GM19397 (cell line): ENCODE data around the gene PCIF1.

Experiments
- ATAC-seq: cut with Tn5 transposase; IDR thresholded peaks from one replicate; pipeline ENCODE4 v1.9.1; 2021; ENCODE audit warnings: mild to moderate bottlenecking, moderate library complexity; ENCODE audit not compliant: unreplicated experiment

PCIF1 gene

GRCh38 chr20:45904583-45905504 is 29.6 kb upstream of the PCIF1 start:
- no peak for ATAC-seq

GRCh38 chr20:45905505-45906079 is 28.9 kb upstream of the PCIF1 start:
- no peak for ATAC-seq

GRCh38 chr20:45907219-45907948 is 27.1 kb upstream of the PCIF1 start:
- ATAC-seq = no peak

GRCh38 chr20:45908084-45908483 is 26.4 kb upstream of the PCIF1 start:
- no peak for ATAC-seq

GRCh38 chr20:45909336-45909808 is 25.1 kb upstream of the PCIF1 start:
- ATAC-seq = no peak

- no peak for ATAC-seq
Observed at GRCh38 chr20:45909817-45910669, 24.4 kb upstream of the PCIF1 start.

GRCh38 chr20:45910670-45911485 is 23.6 kb upstream of the PCIF1 start:
- ATAC-seq = peak; percentile 84

- no peak for ATAC-seq
Observed at GRCh38 chr20:45911486-45912343, 22.8 kb upstream of the PCIF1 start, which contains the start of gene PLTP. PLTP (minus strand) TSS chr20:45912155; CDS start chr20:45911452, 703 bp downstream.

GRCh38 chr20:45912344-45912682 is 22.2 kb upstream of the PCIF1 start:
- ATAC-seq = no peak

GRCh38 chr20:45913116-45913515 is 21.4 kb upstream of the PCIF1 start:
- ATAC-seq = no peak

GRCh38 chr20:45917790-45918141 is 16.7 kb upstream of the PCIF1 start:
- ATAC-seq = no peak

GRCh38 chr20:45918182-45918737 is 16.2 kb upstream of the PCIF1 start:
- no peak for ATAC-seq

GRCh38 chr20:45918779-45919537 is 15.5 kb upstream of the PCIF1 start:
- ATAC-seq = no peak

GRCh38 chr20:45919542-45920399 is 14.7 kb upstream of the PCIF1 start:
- no peak for ATAC-seq

- no peak for ATAC-seq
Observed at GRCh38 chr20:45920462-45921336, 13.8 kb upstream of the PCIF1 start.
